Prostate gland (tissue), 2 donors: ENCODE data around the gene PALB2. TPM values are rescaled to one million over a fixed set of nuclear protein-coding genes. Genes with fewer than 3 reads are reported as not detected.
"Not testable (repeated sequence)": the region's sequence is repeated elsewhere in the genome, so short reads cannot be mapped to it uniquely, and the experiment has no call there.

Experiments used
- DNase-seq: peaks from one replicate; pipeline ENCODE4 v3.0.0-alpha.2; 2019; ENCODE audit warnings: low spot score
- H3K27ac ChIP-seq, 2 donors: fragments of 200-600 bp; sonication (generic); 2 replicates each; pipeline ENCODE4 v1.5.1; 2017 to 2019
- H3K27me3 ChIP-seq: fragments of 200-600 bp; sonication (generic); replicated peaks from 2 replicates; pipeline ENCODE4 v1.5.1; 2019; ENCODE audit not compliant: insufficient read depth
- H3K36me3 ChIP-seq, 2 donors: fragments of 200-600 bp; sonication (generic); 1 replicate in 1 of 2; 2 replicates in 1 of 2; pipeline versions ENCODE4 v1.5.1 to v1.8.1; 2017 to 2019
- H3K4me1 ChIP-seq: fragments of 200-600 bp; sonication (generic); replicated peaks from 2 replicates; pipeline ENCODE4 v1.5.1; 2019
- H3K4me3 ChIP-seq, 2 donors: fragments of 200-600 bp; sonication (generic); 2 replicates each; pipeline ENCODE4 v1.5.1; 2017 to 2019
- H3K9me3 ChIP-seq: fragments of 200-600 bp; sonication (generic); 2 replicates; pipeline ENCODE4 v1.5.1; 2017
- POLR2A ChIP-seq: fragments of 450-650 bp; IDR thresholded peaks from one replicate; pipeline ENCODE4 v1.6.1; 2016; ENCODE audit warnings: antibody characterized with exemption, mild to moderate bottlenecking
- POLR2AphosphoS5 ChIP-seq: sonication (generic); formaldehyde crosslinking; IDR thresholded peaks from one replicate; pipeline ENCODE4 v1.6.1; 2017; ENCODE audit warnings: antibody characterized with exemption
- WGBS: methylation state at CpG from one replicate; pipeline ENCODE4 v1.1.5; 2018; 5-methylcytosine and 5-hydroxymethylcytosine counted together
- intact Hi-C: fragments of 100-400 bp; cut with DNase I; formaldehyde crosslinking; loops from one replicate; pipeline ENCODE4 v1.14.2; 2022
- total RNA-seq, 2 donors: library from RNA; depleted of rRNA; stranded (reverse); fragments of >200 nt; gene quantifications; one replicate each; pipeline ENCODE4 v1.1.0, GENCODE V29; 2016
- TF ChIP-seq, protein P1 (sequence below), 4 experiments: fragments of 200-600 bp in 2 of 4; fragments of 450-650 bp in 2 of 4; sonication (generic) in 2 of 4; IDR thresholded peaks; 1 replicate in 3 of 4; 2 replicates in 1 of 4; pipeline ENCODE4 v1.5.1; 2016 to 2019; ENCODE audit warnings: antibody characterized with exemption in 4 of 4, mild to moderate bottlenecking in 2 of 4, moderate library complexity in 2 of 4

PALB2 gene
- total RNA-seq, 2 donors from 2014 or later, result 10.8 to 15.6 TPM

DNA sequence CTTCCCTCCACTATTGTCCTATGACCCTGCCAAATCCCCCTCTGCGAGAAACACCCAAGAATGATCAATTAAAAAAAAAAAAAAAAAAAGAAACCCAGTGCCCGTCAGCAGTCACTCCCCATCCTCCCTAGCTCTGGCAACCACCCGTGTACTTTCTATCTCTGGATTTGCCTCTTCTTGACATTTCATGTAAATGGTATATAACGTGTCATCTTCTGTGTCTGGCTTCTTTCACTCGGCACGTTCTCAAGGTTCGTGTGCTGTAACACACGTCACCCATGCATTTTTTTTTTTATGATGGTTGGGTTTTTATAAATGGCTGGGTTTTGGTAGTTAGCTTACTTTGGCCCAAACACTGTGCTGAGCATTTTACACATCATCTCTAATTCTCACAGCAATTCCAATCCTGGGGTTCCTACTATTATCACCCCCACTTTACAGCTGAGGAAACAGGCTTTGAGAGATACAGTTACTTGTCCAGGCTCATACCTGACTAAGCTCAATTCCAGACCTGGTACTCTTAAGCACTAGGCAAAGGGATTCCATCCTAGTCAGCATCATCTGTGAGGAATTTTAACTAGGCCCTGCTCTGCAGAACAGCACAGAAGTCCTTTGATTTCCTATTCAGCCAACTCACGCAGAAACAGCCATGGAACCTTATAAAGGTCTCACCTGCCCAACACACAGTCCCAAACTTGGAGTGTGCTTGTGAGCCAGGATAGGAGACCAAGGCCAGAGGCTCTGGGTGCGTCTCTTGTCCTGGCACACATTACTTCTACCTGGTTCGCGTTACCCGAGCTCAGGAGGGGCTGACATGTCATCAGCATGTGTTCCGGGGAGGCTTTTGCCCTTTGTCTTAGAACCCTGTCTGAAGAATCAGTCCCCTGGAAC, 56.7 kb downstream of the PALB2 start:
- no peaks in the 10 kb centered on the region for H3K27me3 ChIP-seq
- intact Hi-C loops, result no loop called here
- no peak for DNase-seq
- peaks cover 0 to 10% of the 10 kb centered on the region in 2 donors for H3K36me3 ChIP-seq
- 90% methylated on average over 14 of the region's 14 CpGs for WGBS
- H3K4me3 ChIP-seq, result no peak overlapping the region
- TF ChIP-seq POLR2AphosphoS5 (no peak), POLR2A (no peak)
- TF ChIP-seq, protein P1, sequence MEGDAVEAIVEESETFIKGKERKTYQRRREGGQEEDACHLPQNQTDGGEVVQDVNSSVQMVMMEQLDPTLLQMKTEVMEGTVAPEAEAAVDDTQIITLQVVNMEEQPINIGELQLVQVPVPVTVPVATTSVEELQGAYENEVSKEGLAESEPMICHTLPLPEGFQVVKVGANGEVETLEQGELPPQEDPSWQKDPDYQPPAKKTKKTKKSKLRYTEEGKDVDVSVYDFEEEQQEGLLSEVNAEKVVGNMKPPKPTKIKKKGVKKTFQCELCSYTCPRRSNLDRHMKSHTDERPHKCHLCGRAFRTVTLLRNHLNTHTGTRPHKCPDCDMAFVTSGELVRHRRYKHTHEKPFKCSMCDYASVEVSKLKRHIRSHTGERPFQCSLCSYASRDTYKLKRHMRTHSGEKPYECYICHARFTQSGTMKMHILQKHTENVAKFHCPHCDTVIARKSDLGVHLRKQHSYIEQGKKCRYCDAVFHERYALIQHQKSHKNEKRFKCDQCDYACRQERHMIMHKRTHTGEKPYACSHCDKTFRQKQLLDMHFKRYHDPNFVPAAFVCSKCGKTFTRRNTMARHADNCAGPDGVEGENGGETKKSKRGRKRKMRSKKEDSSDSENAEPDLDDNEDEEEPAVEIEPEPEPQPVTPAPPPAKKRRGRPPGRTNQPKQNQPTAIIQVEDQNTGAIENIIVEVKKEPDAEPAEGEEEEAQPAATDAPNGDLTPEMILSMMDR (IDR thresholded peaks at IDR 0.05), result no peak
- no peak overlapping the region for H3K27ac ChIP-seq
- no peaks in the 10 kb centered on the region for H3K9me3 ChIP-seq
- no peaks in the 10 kb centered on the region for H3K4me1 ChIP-seq

GRCh38 chr16:23583271-23583670, 57.8 kb downstream of the PALB2 start:
- intact Hi-C loops, H3K27ac ChIP-seq, H3K9me3 ChIP-seq, H3K27me3 ChIP-seq, H3K4me3 ChIP-seq, H3K4me1 ChIP-seq, DNase-seq: not testable (repeated sequence)
- peaks cover 0 to 10% of the 10 kb centered on the region in 2 donors for H3K36me3 ChIP-seq
- WGBS, result 96% methylated on average over 9 of the region's 30 CpGs

- H3K27ac ChIP-seq, result no peak overlapping the region
- TF ChIP-seq, protein P1 (IDR thresholded peaks at IDR 0.05), result no peak
- TF ChIP-seq POLR2AphosphoS5, result no peak
- no peak for TF ChIP-seq POLR2A
- H3K4me1 ChIP-seq, result no peaks in the 10 kb centered on the region
- H3K4me3 ChIP-seq, result no peak overlapping the region
- H3K27me3 ChIP-seq, result no peaks in the 10 kb centered on the region
- peaks cover 0 to 10% of the 10 kb centered on the region in 2 donors for H3K36me3 ChIP-seq
- no peak for DNase-seq
- H3K9me3 ChIP-seq, result no peaks in the 10 kb centered on the region
- intact Hi-C loops, result no loop called here
Measured at GRCh38 chr16:23581764-23582163, 59.3 kb downstream of the PALB2 start.

DNA sequence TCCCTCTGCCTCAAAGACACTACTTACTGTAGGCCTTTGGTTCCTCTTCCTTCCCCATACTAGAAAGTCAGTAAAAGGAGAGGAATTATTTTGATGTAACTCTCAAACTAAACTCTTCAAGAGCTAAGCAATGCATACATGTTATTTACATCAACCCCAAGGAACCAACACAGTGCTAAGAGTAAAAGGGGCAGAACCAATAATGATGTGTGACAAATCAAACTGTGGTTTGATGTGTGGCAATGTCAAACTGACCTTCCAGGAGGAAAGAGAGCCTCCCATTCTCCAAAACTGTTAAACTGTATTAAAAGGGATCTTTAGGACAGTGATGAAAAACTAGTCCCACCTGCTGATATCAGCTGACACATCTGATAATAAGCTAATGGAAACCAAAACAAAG, 60.7 kb downstream of the PALB2 start:
- DNase-seq, result no peak
- H3K27me3 ChIP-seq, result no peaks in the 10 kb centered on the region
- H3K9me3 ChIP-seq, result no peaks in the 10 kb centered on the region
- TF ChIP-seq, protein P1 (IDR thresholded peaks at IDR 0.05), result no peak
- no peak for TF ChIP-seq POLR2A
- TF ChIP-seq POLR2AphosphoS5, result no peak
- peaks cover 0 to 7% of the 10 kb centered on the region in 2 donors for H3K36me3 ChIP-seq
- H3K4me3 ChIP-seq, result no peak overlapping the region
- H3K4me1 ChIP-seq, result no peaks in the 10 kb centered on the region
- H3K27ac ChIP-seq, result no peak overlapping the region
- intact Hi-C loops, result no loop called here

- TF ChIP-seq, protein P1 (IDR thresholded peaks at IDR 0.05), result no peak
- no peak overlapping the region for H3K4me3 ChIP-seq
- no peaks in the 10 kb centered on the region for H3K36me3 ChIP-seq
- WGBS, result 95% methylated on average over 4 of the region's 4 CpGs
- no peaks in the 10 kb centered on the region for H3K9me3 ChIP-seq
- H3K4me1 ChIP-seq, result no peaks in the 10 kb centered on the region
- no peak overlapping the region for H3K27ac ChIP-seq
- no peaks in the 10 kb centered on the region for H3K27me3 ChIP-seq
- intact Hi-C loops, result no loop called here
- no peak for DNase-seq
Measured at GRCh38 chr16:23579371-23579770, 61.7 kb downstream of the PALB2 start.
